ENCODE data around the gene PACRG. TPM values are rescaled to one million over a fixed set of nuclear protein-coding genes. Genes with fewer than 3 reads are reported as not detected.

The PACRG gene
- total and polyA plus RNA-seq, 10 of the 15 experiments (the other 5 are each of a cell fraction or from before 2014, with no cell fraction given) = not detected

GRCh38 chr6:163152701-163153100 is 424.9 kb downstream of the PACRG start:
- no peaks in the 10 kb centered on the region for H3K36me3 ChIP-seq (ENCODE audit: control insufficient read depth in 2 of 2, insufficient read depth in 2 of 2, low read length in 1 of 2)
- ChIA-PET RAD21 (ENCODE audit: unreplicated experiment) (no interaction called here), CTCF (no interaction called here), SMC1A (ENCODE audit: uncharacterized antibody, unreplicated experiment) (interaction anchor here (1.2 kb wide), 1 partner anchor 11 kb away, joined by 3 read pairs; no protein-coding TSS in a partner anchor), POLR2A (no interaction called here)
- H3K4me2 ChIP-seq (ENCODE audit: control insufficient read depth, insufficient read depth) = no peak overlapping the region
- H3K4me3 ChIP-seq = no peak overlapping the region
- no peak overlapping the region for H3K9ac ChIP-seq (ENCODE audit: control insufficient read depth, insufficient read depth, low read length)
- H3K79me2 ChIP-seq (ENCODE audit: control insufficient read depth, insufficient read depth, low read length) = no peaks in the 10 kb centered on the region
- no peaks in the 10 kb centered on the region for H3K9me3 ChIP-seq (replicated peaks; ENCODE audit: control insufficient read depth, insufficient read depth, low read length)
- in situ Hi-C loops (cut with MboI) = no loop called here
- no peak for TF ChIP-seq EP300 (IDR thresholded peaks at IDR 0.05; ENCODE audit: borderline replicate concordance in 1 of 2, control insufficient read depth in 1 of 2, low read depth in 2 of 2, low read length in 2 of 2)
- FAIRE-seq (no peak), DNase-seq (ENCODE audit: low read depth, low spot score) (no peak), ATAC-seq (no peak)
- H3K27ac ChIP-seq (ENCODE audit: control insufficient read depth, insufficient read depth) = no peak overlapping the region
- H2AFZ ChIP-seq (ENCODE audit: control insufficient read depth, low read depth, low read length) = no peak overlapping the region
- no TSS peak for BruUV-seq (replicated peaks)
- H3K27me3 ChIP-seq (replicated peaks in 1 of 2; ENCODE audit: control insufficient read depth in 2 of 2, insufficient read depth in 2 of 2, low read length in 1 of 2) = peaks cover 0 to 1% of the 10 kb centered on the region in 2 experiments; a peak in 2 of 4 replicates
- intact Hi-C loops (cut with micrococcal nuclease; ENCODE audit: unreplicated experiment) = no loop called here
- 24% methylated on average over 6 of the region's 6 CpGs for WGBS (ENCODE audit: insufficient coverage, insufficient replicate concordance, low lambda C conversion rate, missing lambda C conversion rate)
- H4K20me1 ChIP-seq (ENCODE audit: control insufficient read depth, insufficient read depth) = no peaks in the 10 kb centered on the region
- H3K4me1 ChIP-seq (ENCODE audit: control insufficient read depth, insufficient read depth, low read length) = no peaks in the 10 kb centered on the region

GRCh38 chr6:163159110-163159509 is 431.3 kb downstream of the PACRG start:
- no peak overlapping the region for H3K9ac ChIP-seq (ENCODE audit: control insufficient read depth, insufficient read depth, low read length)
- in situ Hi-C loops (cut with MboI) (no loop called here), intact Hi-C loops (cut with micrococcal nuclease; ENCODE audit: unreplicated experiment) (no loop called here)
- H3K27me3 ChIP-seq (replicated peaks in 1 of 2; ENCODE audit: control insufficient read depth in 2 of 2, insufficient read depth in 2 of 2, low read length in 1 of 2) = no peaks in the 10 kb centered on the region
- H4K20me1 ChIP-seq (ENCODE audit: control insufficient read depth, insufficient read depth) = no peaks in the 10 kb centered on the region
- H2AFZ ChIP-seq (ENCODE audit: control insufficient read depth, low read depth, low read length) = no peak overlapping the region
- FAIRE-seq (no peak), ATAC-seq (no peak), DNase-seq (ENCODE audit: low read depth, low spot score) (no peak)
- H3K27ac ChIP-seq (ENCODE audit: control insufficient read depth, insufficient read depth) = no peak overlapping the region
- ChIA-PET POLR2A (no interaction called here), SMC1A (ENCODE audit: uncharacterized antibody, unreplicated experiment) (no interaction called here), RAD21 (ENCODE audit: unreplicated experiment) (no interaction called here), CTCF (interaction anchor here (2.3 kb wide), 1 partner anchor 11 kb away, joined by 16 read pairs; no protein-coding TSS in a partner anchor)
- H3K4me1 ChIP-seq (ENCODE audit: control insufficient read depth, insufficient read depth, low read length) = no peaks in the 10 kb centered on the region
- H3K79me2 ChIP-seq (ENCODE audit: control insufficient read depth, insufficient read depth, low read length) = no peaks in the 10 kb centered on the region
- BruUV-seq (replicated peaks) = no TSS peak
- H3K4me2 ChIP-seq (ENCODE audit: control insufficient read depth, insufficient read depth) = no peak overlapping the region
- no peak for TF ChIP-seq EED (IDR thresholded peaks at IDR 0.05; ENCODE audit: low read depth)
- no peak for TF ChIP-seq KAT2A (conservative IDR thresholded peaks at IDR 0.05; ENCODE audit: control insufficient read depth, low read depth, low read length)
- TF ChIP-seq BMI1 (IDR thresholded peaks at IDR 0.05; ENCODE audit: borderline replicate concordance) = no peak
- no peak for TF ChIP-seq SMAD1 (IDR thresholded peaks at IDR 0.05; ENCODE audit: low read depth, partially characterized antibody)
- no peak for TF ChIP-seq CREB1 (IDR thresholded peaks at IDR 0.05; ENCODE audit: low read depth)
- TF ChIP-seq IRF4 (IDR thresholded peaks at IDR 0.05; ENCODE audit: low read depth, low read length) = no peak
- no peaks in the 10 kb centered on the region for H3K36me3 ChIP-seq (ENCODE audit: control insufficient read depth in 2 of 2, insufficient read depth in 2 of 2, low read length in 1 of 2)
- H3K9me3 ChIP-seq (replicated peaks; ENCODE audit: control insufficient read depth, insufficient read depth, low read length) = no peaks in the 10 kb centered on the region
- H3K4me3 ChIP-seq = no peak overlapping the region
- 0% methylated on average over 1 of the region's 1 CpG for WGBS (ENCODE audit: insufficient coverage, insufficient replicate concordance, low lambda C conversion rate, missing lambda C conversion rate)
